ENCODE measurements around the gene SCYGR7.

Gene SCYGR7

GRCh38 chr2:227728035-227728434 is at the start of gene SCYGR7:
SCYGR7 (plus strand) TSS chr2:227728335; CDS start chr2:227728335, 0 bp downstream.
- no peaks in the 10 kb centered on the region for H3K4me1 Mint-ChIP-seq (ENCODE audit: low read depth)
- H3K4me3 Mint-ChIP-seq, result no peak within 1 kb of the TSS
- no peaks in the 10 kb centered on the region for H3K9me3 Mint-ChIP-seq (ENCODE audit: low read depth)
- no peak within 1 kb of the TSS for H3K27ac Mint-ChIP-seq
- H3K27me3 Mint-ChIP-seq, result peaks cover 10% of the 10 kb centered on the region
- H3K36me3 Mint-ChIP-seq, result no peaks in the 10 kb centered on the region

- Mint-ChIP-seq H3K27ac (no peak overlapping the region), H3K4me1 (ENCODE audit: low read depth) (no peaks in the 10 kb centered on the region), H3K4me3 (no peak overlapping the region), H3K36me3 (no peaks in the 10 kb centered on the region), H3K27me3 (peaks cover 5% of the 10 kb centered on the region), H3K9me3 (ENCODE audit: low read depth) (no peaks in the 10 kb centered on the region)
Measured at GRCh38 chr2:227684258-227684657, 43.9 kb upstream of the SCYGR7 start.

- Mint-ChIP-seq H3K4me3 (no peak overlapping the region), H3K36me3 (no peaks in the 10 kb centered on the region), H3K27ac (no peak overlapping the region), H3K9me3 (ENCODE audit: low read depth) (no peaks in the 10 kb centered on the region), H3K27me3 (peaks cover 13% of the 10 kb centered on the region), H3K4me1 (ENCODE audit: low read depth) (no peaks in the 10 kb centered on the region)
Measured at GRCh38 chr2:227687189-227687588, 40.9 kb upstream of the SCYGR7 start.

GRCh38 chr2:227696990-227697679 is 31.0 kb upstream of the SCYGR7 start:
- Mint-ChIP-seq H3K36me3 (no peaks in the 10 kb centered on the region), H3K9me3 (ENCODE audit: low read depth) (peaks cover 3% of the 10 kb centered on the region)

GRCh38 chr2:227701556-227701955 is 26.6 kb upstream of the SCYGR7 start:
- Mint-ChIP-seq H3K4me1 (ENCODE audit: low read depth) (no peaks in the 10 kb centered on the region), H3K27me3 (peaks cover 11% of the 10 kb centered on the region), H3K36me3 (no peaks in the 10 kb centered on the region), H3K27ac (no peak overlapping the region), H3K9me3 (ENCODE audit: low read depth) (peaks cover 3% of the 10 kb centered on the region), H3K4me3 (no peak overlapping the region)

More at GRCh38 chr2:227696990-227697679, 31.0 kb upstream of the SCYGR7 start:
- Mint-ChIP-seq H3K27me3 (peaks cover 9% of the 10 kb centered on the region), H3K4me1 (ENCODE audit: low read depth) (no peaks in the 10 kb centered on the region), H3K4me3 (no peak overlapping the region), H3K27ac (no peak overlapping the region)

GRCh38 chr2:227703280-227703732 is 24.8 kb upstream of the SCYGR7 start:
- Mint-ChIP-seq H3K27ac (no peak overlapping the region), H3K4me1 (ENCODE audit: low read depth) (no peaks in the 10 kb centered on the region), H3K36me3 (no peaks in the 10 kb centered on the region), H3K9me3 (ENCODE audit: low read depth) (peaks cover 3% of the 10 kb centered on the region), H3K4me3 (no peak overlapping the region), H3K27me3 (peaks cover 11% of the 10 kb centered on the region)

GRCh38 chr2:227703961-227704360 is 24.2 kb upstream of the SCYGR7 start:
- peaks cover 3% of the 10 kb centered on the region for H3K9me3 Mint-ChIP-seq (ENCODE audit: low read depth)
- H3K36me3 Mint-ChIP-seq, result no peaks in the 10 kb centered on the region
- H3K4me3 Mint-ChIP-seq, result no peak overlapping the region
- H3K4me1 Mint-ChIP-seq (ENCODE audit: low read depth), result no peaks in the 10 kb centered on the region
- H3K27me3 Mint-ChIP-seq, result peaks cover 12% of the 10 kb centered on the region
- no peak overlapping the region for H3K27ac Mint-ChIP-seq

GRCh38 chr2:227706859-227707258 is 21.3 kb upstream of the SCYGR7 start:
- Mint-ChIP-seq H3K27me3 (peaks cover 5% of the 10 kb centered on the region), H3K9me3 (ENCODE audit: low read depth) (no peaks in the 10 kb centered on the region), H3K4me3 (no peak overlapping the region), H3K36me3 (no peaks in the 10 kb centered on the region), H3K27ac (no peak overlapping the region), H3K4me1 (ENCODE audit: low read depth) (no peaks in the 10 kb centered on the region)

GRCh38 chr2:227707390-227707789 is 20.7 kb upstream of the SCYGR7 start:
- Mint-ChIP-seq H3K4me1 (ENCODE audit: low read depth) (no peaks in the 10 kb centered on the region), H3K9me3 (ENCODE audit: low read depth) (no peaks in the 10 kb centered on the region), H3K27ac (no peak overlapping the region), H3K4me3 (no peak overlapping the region), H3K27me3 (peaks cover 3% of the 10 kb centered on the region), H3K36me3 (no peaks in the 10 kb centered on the region)

- Mint-ChIP-seq H3K27ac (no peak overlapping the region), H3K4me3 (no peak overlapping the region), H3K36me3 (no peaks in the 10 kb centered on the region), H3K4me1 (ENCODE audit: low read depth) (no peaks in the 10 kb centered on the region), H3K27me3 (peaks cover 3% of the 10 kb centered on the region), H3K9me3 (ENCODE audit: low read depth) (no peaks in the 10 kb centered on the region)
Measured at GRCh38 chr2:227710986-227711385, 17.1 kb upstream of the SCYGR7 start.

GRCh38 chr2:227713291-227713690 is 14.8 kb upstream of the SCYGR7 start:
- Mint-ChIP-seq H3K27me3 (peaks cover 5% of the 10 kb centered on the region), H3K36me3 (no peaks in the 10 kb centered on the region), H3K4me1 (ENCODE audit: low read depth) (peaks cover 3% of the 10 kb centered on the region), H3K4me3 (no peak overlapping the region), H3K27ac (no peak overlapping the region), H3K9me3 (ENCODE audit: low read depth) (no peaks in the 10 kb centered on the region)

- Mint-ChIP-seq H3K27me3 (peaks cover 8% of the 10 kb centered on the region), H3K27ac (no peak overlapping the region), H3K9me3 (ENCODE audit: low read depth) (no peaks in the 10 kb centered on the region), H3K4me3 (no peak overlapping the region), H3K4me1 (ENCODE audit: low read depth) (peaks cover 3% of the 10 kb centered on the region), H3K36me3 (no peaks in the 10 kb centered on the region)
Measured at GRCh38 chr2:227716501-227716900, 11.6 kb upstream of the SCYGR7 start.

GRCh38 chr2:227717687-227718567 is 10.2 kb upstream of the SCYGR7 start, which contains the start of gene SLC19A3:
SLC19A3 (minus strand) TSS chr2:227718028; CDS start chr2:227702318, 15,710 bp downstream.
- Mint-ChIP-seq H3K27ac (no peak within 1 kb of the TSS), H3K4me1 (ENCODE audit: low read depth) (peaks cover 3% of the 10 kb centered on the region), H3K9me3 (ENCODE audit: low read depth) (no peaks in the 10 kb centered on the region), H3K36me3 (no peaks in the 10 kb centered on the region), H3K4me3 (no peak within 1 kb of the TSS), H3K27me3 (peaks cover 13% of the 10 kb centered on the region)

GRCh38 chr2:227719641-227720040 is 8.5 kb upstream of the SCYGR7 start:
- Mint-ChIP-seq H3K9me3 (ENCODE audit: low read depth) (no peaks in the 10 kb centered on the region), H3K36me3 (no peaks in the 10 kb centered on the region), H3K4me1 (ENCODE audit: low read depth) (peaks cover 3% of the 10 kb centered on the region), H3K4me3 (no peak overlapping the region), H3K27me3 (peaks cover 16% of the 10 kb centered on the region), H3K27ac (no peak overlapping the region)

GRCh38 chr2:227720680-227721079 is 7.5 kb upstream of the SCYGR7 start:
- Mint-ChIP-seq H3K4me1 (ENCODE audit: low read depth) (peaks cover 3% of the 10 kb centered on the region), H3K27me3 (peaks cover 14% of the 10 kb centered on the region), H3K27ac (no peak overlapping the region), H3K4me3 (no peak overlapping the region), H3K36me3 (no peaks in the 10 kb centered on the region), H3K9me3 (ENCODE audit: low read depth) (no peaks in the 10 kb centered on the region)

All from activated naive CD8-positive, alpha-beta T cell (primary cell).